ENCODE data around the gene RAP1GAP2. TPM values are rescaled to one million over a fixed set of nuclear protein-coding genes. Genes with fewer than 3 reads are reported as not detected.

The RAP1GAP2 gene
- total and polyA plus RNA-seq, 5 donors: 29.7 to 62.1 (median 43.7) TPM

DNA sequence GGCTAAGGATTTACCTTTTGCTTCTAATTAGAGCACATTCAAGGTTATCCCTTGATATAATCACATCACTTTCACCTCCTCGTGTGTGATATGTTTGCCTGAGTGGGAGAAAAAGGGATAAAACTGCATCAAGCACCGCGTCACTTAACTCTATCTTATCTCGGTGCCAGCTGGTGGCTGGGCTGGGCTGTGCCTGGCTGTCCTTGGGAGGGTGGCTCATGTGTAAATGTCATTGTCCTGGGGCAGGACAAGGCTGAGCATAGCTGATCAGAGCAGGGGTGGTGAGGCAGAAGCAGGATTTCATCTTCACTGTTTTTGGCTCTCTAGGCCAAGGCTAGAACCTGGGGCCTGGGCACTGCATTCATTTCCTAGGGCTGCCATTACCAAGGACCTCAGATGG, 105.3 kb downstream of the RAP1GAP2 start:
- peak in 1 of 3 donors; percentile 63 for DNase-seq
- peaks cover 7% of the 10 kb centered on the region for H3K4me1 ChIP-seq (ENCODE audit: control insufficient read depth, insufficient read depth, low read length)

DNA sequence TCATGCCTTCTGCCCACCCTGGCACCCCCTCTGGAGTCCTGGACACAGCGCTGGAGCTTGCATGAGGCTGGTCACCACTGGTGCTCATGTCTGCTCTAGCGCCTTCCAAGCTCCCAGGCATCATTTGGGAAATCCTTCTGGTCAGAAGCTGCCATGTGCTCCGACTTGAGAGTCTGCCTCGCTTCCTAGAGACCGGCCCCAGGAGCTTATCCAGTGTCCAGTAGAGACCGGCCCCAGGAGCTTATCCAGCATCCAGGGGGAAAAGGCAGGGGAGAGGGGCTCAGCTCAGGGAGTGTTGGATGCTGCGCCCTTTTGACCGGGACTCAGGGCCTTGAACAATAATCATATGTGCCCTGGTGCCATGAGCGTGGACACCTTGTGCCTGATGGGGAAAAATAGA, 106.3 kb downstream of the RAP1GAP2 start:
- DNase-seq: no peak
- 95% methylated on average over 9 of the region's 9 CpGs for WGBS
- Histone ChIP-seq H3K27ac (ENCODE audit: low read length) (peak overlapping the region; percentile 88), H3K27me3 (ENCODE audit: control insufficient read depth, insufficient read depth) (no peaks in the 10 kb centered on the region), H3K4me3 (ENCODE audit: low read length) (no peak overlapping the region), H3K4me1 (ENCODE audit: control insufficient read depth, insufficient read depth, low read length) (peaks cover 7% of the 10 kb centered on the region), H3K9me3 (ENCODE audit: control insufficient read depth, low read length) (no peaks in the 10 kb centered on the region)
- intact Hi-C loops (cut with DNase I): loop anchor here in 1 of 4 donors (10.0 kb wide), 1 partner anchor 48 kb away; no protein-coding TSS in a partner anchor
- no peak for ATAC-seq

More for the DNA sequence above, 105.3 kb downstream of the RAP1GAP2 start:
- Histone ChIP-seq H3K9me3 (ENCODE audit: control insufficient read depth, low read length) (no peaks in the 10 kb centered on the region), H3K27me3 (ENCODE audit: control insufficient read depth, insufficient read depth) (no peaks in the 10 kb centered on the region), H3K27ac (ENCODE audit: low read length) (peak overlapping the region; percentile 33), H3K4me3 (ENCODE audit: low read length) (no peak overlapping the region)
- intact Hi-C loops (cut with DNase I): loop anchor here in 1 of 4 donors (10.0 kb wide), 1 partner anchor 47 kb away; no protein-coding TSS in a partner anchor
- 49% methylated on average over 4 of the region's 4 CpGs for WGBS
- peak in 1 of 2 donors; percentile 41 for ATAC-seq

DNA sequence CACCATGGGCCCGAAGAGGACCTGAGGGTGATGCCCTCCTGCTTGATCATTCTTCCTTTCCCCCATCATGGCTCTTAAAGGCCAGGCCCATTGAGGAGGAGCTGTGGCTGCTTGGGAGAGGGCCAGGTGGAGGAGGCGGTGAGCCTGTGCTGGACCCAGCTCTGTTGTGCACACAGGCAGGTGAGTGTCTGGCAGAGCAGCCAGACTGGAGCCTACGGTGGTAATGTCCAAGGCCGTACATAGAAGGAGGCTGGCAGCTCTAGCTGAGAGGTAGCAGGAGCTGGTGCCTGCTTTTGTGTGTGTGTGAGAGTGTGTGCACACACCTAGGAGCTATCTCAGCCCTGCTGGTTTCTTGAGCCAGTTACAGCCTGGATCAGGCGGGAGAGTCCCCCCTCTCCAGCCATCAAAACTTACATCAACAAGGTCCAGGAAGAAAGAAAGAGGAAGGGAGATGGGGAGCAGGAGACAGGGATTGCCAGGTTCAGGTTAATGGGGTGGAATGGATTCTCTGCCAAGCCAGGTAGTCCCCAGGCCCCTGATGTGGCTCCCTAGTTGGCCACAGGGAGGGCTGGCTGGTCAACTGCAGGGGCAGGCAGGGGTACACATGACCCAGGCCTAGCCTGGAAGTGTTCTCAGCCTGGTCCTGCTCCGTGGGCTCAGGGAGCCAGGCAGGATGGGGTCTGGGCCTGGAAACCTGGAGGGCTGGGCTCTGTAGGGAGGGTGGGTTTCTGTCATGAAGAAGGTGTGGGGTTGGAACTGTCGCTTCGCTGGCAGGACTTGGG, 107.1 kb downstream of the RAP1GAP2 start:
- intact Hi-C loops (cut with DNase I): loop anchor here in 1 of 4 donors (10.0 kb wide), 1 partner anchor 49 kb away; no protein-coding TSS in a partner anchor
- H3K27me3 ChIP-seq (ENCODE audit: control insufficient read depth, insufficient read depth): no peaks in the 10 kb centered on the region
- no peak overlapping the region for H3K4me3 ChIP-seq (ENCODE audit: low read length)
- ATAC-seq (peak in 1 of 2 donors; percentile 3), DNase-seq (no peak)
- H3K9me3 ChIP-seq (ENCODE audit: control insufficient read depth, low read length): no peaks in the 10 kb centered on the region
- H3K4me1 ChIP-seq (ENCODE audit: control insufficient read depth, insufficient read depth, low read length): peaks cover 7% of the 10 kb centered on the region
- 73% methylated on average over 8 of the region's 8 CpGs for WGBS
- peak overlapping the region; percentile 88 for H3K27ac ChIP-seq (ENCODE audit: low read length)

DNA sequence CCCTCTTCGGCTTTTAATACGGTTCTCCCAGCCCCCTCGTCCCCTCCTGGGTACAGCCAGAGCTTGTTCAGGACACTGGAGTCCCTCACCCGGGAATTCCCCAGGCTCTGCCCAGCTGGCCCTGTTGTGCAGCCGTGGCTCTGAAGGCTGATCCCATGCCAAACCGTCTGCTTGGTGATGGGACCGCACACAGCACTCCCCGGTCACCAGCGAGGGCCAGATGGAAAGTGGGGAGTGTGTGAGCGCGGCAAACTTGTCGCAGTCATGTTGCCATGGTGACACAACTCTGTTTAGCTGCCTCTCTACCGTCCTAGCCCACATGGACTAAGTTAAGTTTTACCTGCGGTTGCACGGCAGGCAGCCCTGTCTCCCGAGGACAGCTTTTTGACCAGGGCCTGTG, 107.9 kb downstream of the RAP1GAP2 start:
- Histone ChIP-seq H3K27me3 (ENCODE audit: control insufficient read depth, insufficient read depth) (no peaks in the 10 kb centered on the region), H3K4me3 (ENCODE audit: low read length) (no peak overlapping the region), H3K4me1 (ENCODE audit: control insufficient read depth, insufficient read depth, low read length) (peaks cover 7% of the 10 kb centered on the region), H3K9me3 (ENCODE audit: control insufficient read depth, low read length) (no peaks in the 10 kb centered on the region), H3K27ac (ENCODE audit: low read length) (peak overlapping the region; percentile 88)
- ATAC-seq (peak; percentile 70 to 76), DNase-seq (peak; percentile 69 to 88 (median 84))
- WGBS: 25% methylated on average over 16 of the region's 16 CpGs
- intact Hi-C loops (cut with DNase I): loop anchor here in 1 of 4 donors (10.0 kb wide), 1 partner anchor 49 kb away; no protein-coding TSS in a partner anchor

DNA sequence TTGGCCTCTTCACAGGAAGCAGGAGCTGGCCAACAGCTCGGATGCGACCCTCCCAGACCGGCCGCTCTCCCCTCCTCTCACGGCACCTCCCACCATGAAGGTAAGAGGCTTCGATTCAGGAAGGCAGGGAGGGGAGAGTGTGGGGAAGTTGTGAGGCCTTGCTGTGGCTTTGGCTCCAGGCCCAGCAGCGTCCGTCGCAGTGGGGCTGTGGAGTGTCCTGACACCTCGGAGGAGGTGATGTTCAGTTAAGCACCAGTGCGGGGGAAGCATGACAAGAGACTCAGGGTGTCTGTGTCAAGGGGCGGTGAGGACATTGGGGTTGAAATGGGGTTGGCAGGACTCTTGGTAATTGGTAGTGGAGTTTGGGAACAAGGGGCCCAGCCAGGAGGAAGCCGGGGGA, 109.0 kb downstream of the RAP1GAP2 start:
- intact Hi-C loops (cut with DNase I): loop anchor here in 1 of 4 donors (10.0 kb wide), 1 partner anchor 50 kb away; no protein-coding TSS in a partner anchor
- H3K4me3 ChIP-seq (ENCODE audit: low read length): no peak overlapping the region
- peak; percentile 75 to 91 (median 87) for DNase-seq
- 40% methylated on average over 13 of the region's 13 CpGs for whole genome bisulfite sequencing
- H3K4me1 ChIP-seq (ENCODE audit: control insufficient read depth, insufficient read depth, low read length): peaks cover 7% of the 10 kb centered on the region
- H3K27me3 ChIP-seq (ENCODE audit: control insufficient read depth, insufficient read depth): no peaks in the 10 kb centered on the region
- no peaks in the 10 kb centered on the region for H3K9me3 ChIP-seq (ENCODE audit: control insufficient read depth, low read length)
- H3K27ac ChIP-seq (ENCODE audit: low read length): peak overlapping the region; percentile 86
- peak; percentile 81 for ATAC-seq

DNA sequence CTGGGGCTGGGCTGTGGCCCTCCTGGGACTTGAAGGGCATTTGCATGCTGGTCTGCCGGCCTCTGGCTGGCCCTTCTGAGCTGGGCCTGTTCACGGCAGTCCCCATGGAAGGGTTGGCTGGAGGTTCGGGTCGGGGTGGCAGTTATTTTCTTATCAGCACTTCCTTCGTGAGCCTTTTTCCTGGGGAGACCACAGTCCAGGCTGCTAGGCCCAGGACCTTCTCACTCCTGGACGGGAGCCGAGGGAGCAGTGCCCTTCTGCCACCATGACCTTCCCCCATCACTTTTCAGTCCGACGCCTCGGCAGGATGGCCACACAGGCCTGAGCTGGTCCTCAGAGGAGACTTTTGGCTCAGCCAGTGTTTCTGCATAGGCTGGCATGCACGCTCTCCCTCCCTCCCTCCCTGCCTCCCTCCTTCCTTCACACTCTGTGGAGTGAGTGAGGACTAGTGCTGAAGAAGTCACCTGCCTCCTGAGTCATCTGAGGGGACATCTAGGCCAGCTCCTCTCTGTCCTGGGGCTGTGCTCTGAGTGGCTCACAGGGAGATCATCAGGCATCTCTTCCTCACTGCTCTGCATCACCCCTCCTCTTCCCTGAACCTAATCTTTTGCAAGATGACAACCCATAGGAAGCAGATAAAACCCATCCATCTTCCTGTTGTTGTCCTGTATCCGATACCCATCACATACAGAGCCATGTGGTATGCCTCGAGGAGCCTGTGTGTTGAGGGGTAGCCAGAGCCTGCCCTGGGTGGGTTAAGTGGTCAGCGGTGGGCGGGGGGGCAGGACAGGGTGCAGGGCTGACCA, 109.7 kb downstream of the RAP1GAP2 start:
- H3K9me3 ChIP-seq (ENCODE audit: control insufficient read depth, low read length): no peaks in the 10 kb centered on the region
- 61% methylated on average over 15 of the region's 15 CpGs for WGBS
- H3K4me3 ChIP-seq (ENCODE audit: low read length): no peak overlapping the region
- H3K27me3 ChIP-seq (ENCODE audit: control insufficient read depth, insufficient read depth): no peaks in the 10 kb centered on the region
- DNase-seq (peak in 2 of 3 donors; percentile 29 to 61), ATAC-seq (peak; percentile 48 to 58)
- H3K27ac ChIP-seq (ENCODE audit: low read length): peak overlapping the region; percentile 85
- intact Hi-C loops (cut with DNase I): loop anchor here in 1 of 4 donors (10.0 kb wide), 1 partner anchor 51 kb away; no protein-coding TSS in a partner anchor
- H3K4me1 ChIP-seq (ENCODE audit: control insufficient read depth, insufficient read depth, low read length): peaks cover 7% of the 10 kb centered on the region

DNA sequence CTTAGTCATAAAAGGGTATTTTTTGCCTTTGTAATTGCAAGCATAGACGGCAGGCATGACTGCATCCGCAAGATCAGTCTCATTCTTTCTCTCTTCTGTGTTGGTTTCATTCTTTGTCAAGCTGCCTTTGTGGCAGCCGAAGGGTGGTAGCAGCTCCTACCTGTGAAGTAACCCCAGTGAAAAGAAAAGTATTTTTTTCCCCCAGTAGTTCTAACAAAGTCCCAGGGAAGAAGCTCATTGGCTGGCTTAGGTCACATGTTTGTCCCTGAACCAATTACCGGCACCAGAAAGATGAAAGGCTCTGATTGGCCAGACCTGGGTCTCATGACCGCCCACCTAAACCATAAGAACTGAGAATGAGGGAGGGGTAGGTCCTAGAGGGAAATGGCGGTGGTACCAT, 110.7 kb downstream of the RAP1GAP2 start:
- Histone ChIP-seq H3K4me3 (ENCODE audit: low read length) (no peak overlapping the region), H3K9me3 (ENCODE audit: control insufficient read depth, low read length) (no peaks in the 10 kb centered on the region), H3K27me3 (ENCODE audit: control insufficient read depth, insufficient read depth) (no peaks in the 10 kb centered on the region), H3K4me1 (ENCODE audit: control insufficient read depth, insufficient read depth, low read length) (peaks cover 7% of the 10 kb centered on the region), H3K27ac (ENCODE audit: low read length) (no peak overlapping the region)
- intact Hi-C loops (cut with DNase I): loop anchor here in 1 of 4 donors (10.0 kb wide), 1 partner anchor 52 kb away; no protein-coding TSS in a partner anchor
- DNase-seq: no peak
- WGBS: 97% methylated on average over 6 of the region's 6 CpGs
- ATAC-seq: no peak

DNA sequence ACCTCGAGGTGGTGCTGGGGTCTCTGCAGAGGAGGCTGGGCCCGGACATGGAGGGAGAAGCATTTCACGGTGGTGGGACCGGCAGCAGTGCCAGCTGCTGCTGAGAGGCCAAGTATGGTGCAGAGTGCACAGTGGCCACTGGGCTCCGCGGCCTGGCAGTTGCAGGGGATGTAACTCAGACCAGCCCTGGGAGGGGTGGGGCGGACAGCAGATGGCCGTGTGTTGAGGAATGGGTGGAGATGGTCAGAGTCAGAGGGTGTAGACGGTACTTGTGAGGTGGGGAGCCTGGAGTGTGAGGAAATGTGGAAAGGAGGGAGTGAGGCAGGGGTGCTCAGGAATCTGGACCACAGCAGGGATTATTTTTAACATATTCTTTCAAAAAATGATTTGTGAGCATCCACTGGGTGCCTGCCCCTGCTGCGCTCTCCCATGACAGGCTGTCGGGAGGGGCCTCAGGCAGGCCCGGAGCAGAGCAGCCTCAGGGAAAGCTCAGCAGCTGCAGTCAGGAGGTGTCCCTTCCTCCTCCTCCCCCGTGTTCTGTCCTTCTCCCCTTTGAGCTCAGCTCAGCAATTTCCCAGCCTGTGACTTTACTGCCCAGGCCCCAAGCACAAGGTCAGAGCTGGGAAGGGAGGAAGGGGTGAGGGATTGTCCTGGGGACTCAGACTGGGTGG, 113.1 kb downstream of the RAP1GAP2 start:
- no peak overlapping the region for H3K4me3 ChIP-seq (ENCODE audit: low read length)
- ATAC-seq: no peak
- intact Hi-C loops (cut with DNase I): loop anchor here in 1 of 4 donors (10.0 kb wide), 1 partner anchor 55 kb away; no protein-coding TSS in a partner anchor
- H3K27ac ChIP-seq (ENCODE audit: low read length): no peak overlapping the region
- H3K9me3 ChIP-seq (ENCODE audit: control insufficient read depth, low read length): no peaks in the 10 kb centered on the region
- 72% methylated on average over 13 of the region's 13 CpGs for WGBS
- no peaks in the 10 kb centered on the region for H3K27me3 ChIP-seq (ENCODE audit: control insufficient read depth, insufficient read depth)
- H3K4me1 ChIP-seq (ENCODE audit: control insufficient read depth, insufficient read depth, low read length): no peaks in the 10 kb centered on the region
- DNase-seq: peak in 1 of 3 donors; percentile 32

DNA sequence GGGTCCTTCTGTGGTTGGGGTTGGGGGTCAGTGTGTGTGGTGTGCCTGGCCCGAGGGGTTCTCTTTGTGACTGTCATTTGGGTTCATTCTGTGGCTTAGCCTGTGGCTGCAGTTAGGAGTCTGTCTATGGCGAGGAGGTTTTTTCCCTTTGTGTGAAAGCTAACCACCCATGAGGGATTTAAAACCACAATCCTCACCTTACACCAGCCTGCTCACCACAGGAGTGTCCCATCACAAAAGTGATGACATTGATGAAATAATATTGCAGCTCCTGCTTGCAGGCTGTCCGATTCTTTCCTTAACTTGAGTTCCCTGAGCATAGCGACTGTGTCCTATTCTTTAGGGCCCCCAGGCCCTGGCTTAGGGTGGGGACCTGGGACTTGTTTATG, 113.6 kb downstream of the RAP1GAP2 start:
- ATAC-seq: no peak
- Histone ChIP-seq H3K9me3 (ENCODE audit: control insufficient read depth, low read length) (no peaks in the 10 kb centered on the region), H3K4me3 (ENCODE audit: low read length) (no peak overlapping the region), H3K4me1 (ENCODE audit: control insufficient read depth, insufficient read depth, low read length) (no peaks in the 10 kb centered on the region), H3K27me3 (ENCODE audit: control insufficient read depth, insufficient read depth) (no peaks in the 10 kb centered on the region), H3K27ac (ENCODE audit: low read length) (no peak overlapping the region)
- WGBS: 89% methylated on average over 4 of the region's 4 CpGs
- intact Hi-C loops (cut with DNase I): loop anchor here in 2 of 4 donors (10.0 kb wide), 1 partner anchor 55 kb away; no protein-coding TSS in a partner anchor
- peak in 1 of 3 donors; percentile 11 for DNase-seq

DNA sequence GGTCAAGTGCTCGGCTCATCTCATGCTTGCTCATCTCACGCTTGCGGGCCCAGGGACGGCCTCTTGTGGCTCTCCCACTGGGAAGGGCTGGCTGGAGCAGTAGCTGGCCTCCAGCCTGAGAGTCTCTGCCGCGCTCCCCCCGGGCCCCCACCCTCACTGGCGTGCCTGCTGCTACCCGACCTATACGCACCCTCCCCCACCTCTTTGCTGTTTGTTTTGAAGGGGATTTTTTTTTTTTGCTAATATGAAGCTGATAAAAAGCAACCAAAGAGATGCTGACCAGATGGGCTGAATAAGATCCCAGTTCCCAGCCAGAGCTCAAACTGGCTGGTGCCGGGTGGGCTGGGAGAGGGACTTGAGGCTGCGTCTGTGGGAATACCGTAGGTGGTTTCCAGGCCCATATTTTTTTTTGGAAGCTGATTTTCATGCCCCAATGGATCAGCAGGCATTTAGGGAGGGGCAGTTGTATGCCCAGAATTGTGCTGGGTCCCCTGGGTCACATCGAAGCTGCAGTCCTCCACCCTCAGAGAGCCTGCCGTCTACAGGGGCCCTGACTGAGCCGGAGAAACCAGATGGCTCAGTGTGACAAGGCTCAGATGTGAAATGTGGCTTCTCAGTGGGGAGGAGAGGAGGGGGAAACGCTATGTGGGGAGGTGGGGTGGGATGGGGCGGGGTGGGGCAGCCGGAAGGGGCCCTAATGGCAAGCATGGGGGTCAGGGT, 115.0 kb downstream of the RAP1GAP2 start:
- Histone ChIP-seq H3K4me3 (ENCODE audit: low read length) (no peak overlapping the region), H3K4me1 (ENCODE audit: control insufficient read depth, insufficient read depth, low read length) (no peaks in the 10 kb centered on the region), H3K9me3 (ENCODE audit: control insufficient read depth, low read length) (no peaks in the 10 kb centered on the region), H3K27me3 (ENCODE audit: control insufficient read depth, insufficient read depth) (no peaks in the 10 kb centered on the region), H3K27ac (ENCODE audit: low read length) (peak overlapping the region; percentile 32)
- 47% methylated on average over 19 of the region's 19 CpGs for WGBS
- peak in 2 of 3 donors; percentile 70 to 73 for DNase-seq
- intact Hi-C loops (cut with DNase I): loop anchor here in 1 of 4 donors (10.0 kb wide), 1 partner anchor 56 kb away; no protein-coding TSS in a partner anchor
- peak in 1 of 2 donors; percentile 46 for ATAC-seq
